Right lobe of liver (tissue), 6 donors: Measurements from ENCODE around the gene DNMT3A. TPM values are rescaled to one million over a fixed set of nuclear protein-coding genes. Genes with fewer than 3 reads are reported as not detected.

Experiments used
- ATAC-seq, 4 donors: fragments of 200-7000 bp; cut with Tn5 transposase; one replicate each; pipeline ENCODE4 v1.9.1; 2020; ENCODE audit warnings: mild to moderate bottlenecking in 4 of 4, moderate library complexity in 4 of 4
- DNase-seq, 3 donors: peaks; one replicate each; pipeline ENCODE4 v3.0.0-alpha.2; 2020
- H3K27ac ChIP-seq, 3 donors: fragments of 200-600 bp; one replicate each; pipeline ENCODE4 v1.8.0; 2022
- H3K27me3 ChIP-seq, 2 donors: fragments of 200-600 bp; one replicate each; pipeline ENCODE4 v1.8.0; 2022
- H3K36me3 ChIP-seq, 4 donors: fragments of 200-600 bp; sonication (generic) in 1 of 4; one replicate each; pipeline versions ENCODE4 v1.5.1 to v1.8.0; 2017 to 2022; ENCODE audit warnings: control low read depth in 1 of 4
- H3K4me1 ChIP-seq, 4 donors: fragments of 200-600 bp; sonication (generic) in 1 of 4; one replicate each; pipeline versions ENCODE4 v1.5.1 to v1.8.0; 2017 to 2022; ENCODE audit warnings: control low read depth in 1 of 4
- H3K4me3 ChIP-seq, 3 donors: fragments of 200-600 bp; one replicate each; pipeline ENCODE4 v1.8.0; 2022
- H3K9me3 ChIP-seq, 4 donors: fragments of 200-600 bp; sonication (generic) in 1 of 4; one replicate each; pipeline versions ENCODE4 v1.5.1 to v1.8.0; 2017 to 2022; ENCODE audit warnings: control low read depth in 1 of 4
- POLR2A ChIP-seq: fragments of 450-650 bp; IDR thresholded peaks from one replicate; pipeline ENCODE4 v1.6.1; 2017; ENCODE audit warnings: antibody characterized with exemption, mild to moderate bottlenecking
- WGBS: methylation state at CpG from one replicate; pipeline ENCODE4 v1.1.6; 2018; ENCODE audit warnings: low coverage, low lambda C conversion rate; ENCODE audit not compliant: insufficient coverage; ENCODE audit errors: missing lambda C conversion rate; 5-methylcytosine and 5-hydroxymethylcytosine counted together
- intact Hi-C, 2 donors: fragments of 100-400 bp; cut with DNase I; formaldehyde crosslinking; loops; one replicate each; pipeline versions ENCODE4 v1.11.2 to v1.14.1; 2022
- total RNA-seq, 6 experiments: library from RNA; depleted of rRNA in 2 of 6; stranded (reverse); fragments of >200 nt in 2 of 6; fragmentation: NEBNext Ultra II Directional in 3 of 6; extraction: Animal tissue kit (Norgen Biotek cat#: 25700) in 3 of 6; gene quantifications; one replicate each; pipeline versions ENCODE4 v1.1.0 to v1.2.4, GENCODE V29; 2016 to 2023
- TF ChIP-seq, protein P1 (sequence below), 4 donors: fragments of 200-600 bp in 3 of 4; fragments of 450-650 bp in 1 of 4; IDR thresholded peaks; one replicate each; pipeline versions ENCODE4 v1.5.1 to v1.8.0; 2016 to 2022; ENCODE audit warnings: antibody characterized with exemption in 4 of 4, mild to moderate bottlenecking in 2 of 4
- donor health status: DM: no; HTN: yes; CAD: no.
- donor health status: DM: no; HTN: no; CAD: no.
- donor health status: DM: no; HTN: no; CAD: no.
- donor health status: DM: no; HTN: yes; CAD: no.
- donor health status: DM: no; HTN: yes; CAD: no.

The DNMT3A gene
- total RNA-seq, 6 experiments from 2014 or later, result 4.9 to 13.3 (median 9.3) TPM

DNA sequence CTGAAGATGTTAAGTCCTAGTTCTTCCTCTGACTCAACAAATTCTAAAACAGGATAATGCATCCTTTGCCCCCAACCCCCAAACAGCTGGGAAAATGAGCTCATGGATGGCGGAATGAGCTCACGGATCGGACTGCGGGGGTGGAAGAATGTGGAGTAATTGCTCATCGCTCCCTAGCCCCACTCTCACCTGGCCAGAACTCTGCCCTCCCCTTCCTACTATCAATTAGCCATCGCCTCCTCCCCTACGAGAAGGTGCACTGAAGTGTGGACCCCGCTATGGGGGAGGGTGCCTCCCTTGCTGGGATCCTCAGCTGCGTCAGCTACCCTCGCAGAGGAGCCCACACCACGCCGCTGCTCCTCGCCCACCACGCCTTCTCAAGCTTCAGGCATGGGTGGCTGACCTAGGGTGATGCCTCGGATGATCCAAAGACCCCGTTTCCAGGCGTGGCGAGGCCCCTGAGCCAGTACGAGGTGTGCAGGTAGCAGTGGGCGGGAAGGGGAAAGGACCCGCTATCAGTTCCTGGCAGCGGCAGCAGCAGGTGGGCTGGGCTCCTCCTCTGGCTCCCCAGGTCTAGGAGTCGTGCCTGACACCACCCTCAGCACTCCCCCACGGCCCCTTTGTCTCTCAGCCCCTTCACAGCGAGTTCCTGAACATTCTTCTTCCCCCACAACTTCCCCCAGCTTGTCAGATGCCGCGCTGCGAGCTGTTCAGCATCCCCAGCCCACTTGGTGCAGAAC is 91.2 kb downstream of the DNMT3A start:
- no peak overlapping the region for H3K27ac ChIP-seq

DNA sequence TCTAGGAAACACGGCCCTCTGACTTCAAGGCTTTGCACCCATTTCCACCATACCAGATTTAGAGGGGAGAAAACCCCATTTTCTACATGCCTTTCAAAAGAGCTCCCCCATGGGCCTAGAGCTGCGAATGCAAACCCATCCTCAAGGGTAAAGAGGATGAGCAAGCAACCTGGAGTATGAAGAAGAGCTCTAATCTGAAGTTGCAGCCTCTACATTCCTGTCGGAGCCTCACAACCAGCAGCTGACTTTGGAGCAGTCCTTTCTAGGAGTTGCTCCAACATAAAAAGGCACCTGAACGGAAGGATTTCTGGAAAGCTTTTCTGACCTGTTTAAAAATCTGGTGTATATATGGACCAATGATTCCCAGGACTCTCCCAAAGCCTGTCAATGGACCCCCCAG is 91.9 kb downstream of the DNMT3A start:
- TF ChIP-seq, protein P1, sequence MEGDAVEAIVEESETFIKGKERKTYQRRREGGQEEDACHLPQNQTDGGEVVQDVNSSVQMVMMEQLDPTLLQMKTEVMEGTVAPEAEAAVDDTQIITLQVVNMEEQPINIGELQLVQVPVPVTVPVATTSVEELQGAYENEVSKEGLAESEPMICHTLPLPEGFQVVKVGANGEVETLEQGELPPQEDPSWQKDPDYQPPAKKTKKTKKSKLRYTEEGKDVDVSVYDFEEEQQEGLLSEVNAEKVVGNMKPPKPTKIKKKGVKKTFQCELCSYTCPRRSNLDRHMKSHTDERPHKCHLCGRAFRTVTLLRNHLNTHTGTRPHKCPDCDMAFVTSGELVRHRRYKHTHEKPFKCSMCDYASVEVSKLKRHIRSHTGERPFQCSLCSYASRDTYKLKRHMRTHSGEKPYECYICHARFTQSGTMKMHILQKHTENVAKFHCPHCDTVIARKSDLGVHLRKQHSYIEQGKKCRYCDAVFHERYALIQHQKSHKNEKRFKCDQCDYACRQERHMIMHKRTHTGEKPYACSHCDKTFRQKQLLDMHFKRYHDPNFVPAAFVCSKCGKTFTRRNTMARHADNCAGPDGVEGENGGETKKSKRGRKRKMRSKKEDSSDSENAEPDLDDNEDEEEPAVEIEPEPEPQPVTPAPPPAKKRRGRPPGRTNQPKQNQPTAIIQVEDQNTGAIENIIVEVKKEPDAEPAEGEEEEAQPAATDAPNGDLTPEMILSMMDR (IDR thresholded peaks at IDR 0.05), result no peak
- no peak for TF ChIP-seq POLR2A
- Histone ChIP-seq H3K9me3 (no peaks in the 10 kb centered on the region), H3K4me1 (peaks cover 0 to 6% (median 2%) of the 10 kb centered on the region in 4 donors), H3K27ac (no peak overlapping the region), H3K36me3 (peaks cover 0 to 30% (median 11%) of the 10 kb centered on the region in 4 donors), H3K4me3 (no peak overlapping the region), H3K27me3 (no peaks in the 10 kb centered on the region)
- no peak for DNase-seq
- no peak for ATAC-seq
- 100% methylated on average over 2 of the region's 4 CpGs for WGBS
- intact Hi-C loops, result no loop called here

More for the DNA sequence above, 91.2 kb downstream of the DNMT3A start:
- H3K4me1 ChIP-seq, result peaks cover 0 to 6% (median 2%) of the 10 kb centered on the region in 4 donors
- peaks cover 0 to 23% (median 10%) of the 10 kb centered on the region in 4 donors for H3K36me3 ChIP-seq
- no peak for ATAC-seq
- no peak for DNase-seq
- 84% methylated on average over 16 of the region's 28 CpGs for WGBS
- TF ChIP-seq, protein P1 (IDR thresholded peaks at IDR 0.05), result no peak
- no peak for TF ChIP-seq POLR2A
- intact Hi-C loops, result no loop called here
- no peaks in the 10 kb centered on the region for H3K9me3 ChIP-seq
- H3K4me3 ChIP-seq, result no peak overlapping the region
- no peaks in the 10 kb centered on the region for H3K27me3 ChIP-seq

DNA sequence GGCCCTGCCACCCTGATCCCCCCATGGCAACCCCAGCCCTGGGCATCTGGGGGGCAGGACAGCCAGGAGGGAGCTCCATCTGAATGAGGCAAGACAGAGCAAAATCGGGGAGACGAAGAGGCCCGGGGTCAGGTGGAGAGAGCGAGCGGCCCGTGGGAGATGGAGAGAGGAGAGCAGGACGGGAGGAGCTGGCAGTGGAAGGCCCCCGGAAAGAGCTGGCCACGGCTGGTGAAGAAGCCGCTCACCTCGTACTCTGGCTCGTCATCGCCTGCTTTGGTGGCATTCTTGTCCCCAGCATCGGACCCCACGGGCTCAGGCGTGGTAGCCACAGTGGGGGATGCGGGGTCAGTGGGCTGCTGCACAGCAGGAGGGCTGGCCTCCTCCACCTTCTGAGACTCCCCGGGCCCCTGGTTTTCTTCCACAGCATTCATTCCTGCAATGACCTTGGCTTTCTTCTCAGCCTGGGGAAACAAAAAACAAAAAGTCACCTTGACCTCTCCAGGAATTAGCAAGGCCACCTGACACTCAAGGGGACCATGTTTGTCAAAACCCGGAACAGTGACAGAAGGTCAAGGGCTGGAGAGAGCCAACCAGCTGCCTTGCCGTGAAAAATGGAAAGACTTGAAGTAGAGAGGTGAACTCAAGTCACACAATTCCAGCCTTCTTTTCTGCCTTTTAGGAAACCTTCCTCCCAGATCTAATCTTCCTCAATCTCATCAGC is 93.8 kb downstream of the DNMT3A start:
- Histone ChIP-seq H3K4me1 (peaks cover 0 to 6% (median 2%) of the 10 kb centered on the region in 4 donors), H3K27ac (no peak overlapping the region), H3K36me3 (peaks cover 0 to 46% (median 11%) of the 10 kb centered on the region in 4 donors), H3K27me3 (no peaks in the 10 kb centered on the region), H3K9me3 (no peaks in the 10 kb centered on the region), H3K4me3 (no peak overlapping the region)
- TF ChIP-seq, protein P1 (IDR thresholded peaks at IDR 0.05), result no peak
- TF ChIP-seq POLR2A, result no peak
- no peak for DNase-seq
- intact Hi-C loops, result no loop called here
- WGBS, result 82% methylated on average over 3 of the region's 20 CpGs
- no peak for ATAC-seq

DNA sequence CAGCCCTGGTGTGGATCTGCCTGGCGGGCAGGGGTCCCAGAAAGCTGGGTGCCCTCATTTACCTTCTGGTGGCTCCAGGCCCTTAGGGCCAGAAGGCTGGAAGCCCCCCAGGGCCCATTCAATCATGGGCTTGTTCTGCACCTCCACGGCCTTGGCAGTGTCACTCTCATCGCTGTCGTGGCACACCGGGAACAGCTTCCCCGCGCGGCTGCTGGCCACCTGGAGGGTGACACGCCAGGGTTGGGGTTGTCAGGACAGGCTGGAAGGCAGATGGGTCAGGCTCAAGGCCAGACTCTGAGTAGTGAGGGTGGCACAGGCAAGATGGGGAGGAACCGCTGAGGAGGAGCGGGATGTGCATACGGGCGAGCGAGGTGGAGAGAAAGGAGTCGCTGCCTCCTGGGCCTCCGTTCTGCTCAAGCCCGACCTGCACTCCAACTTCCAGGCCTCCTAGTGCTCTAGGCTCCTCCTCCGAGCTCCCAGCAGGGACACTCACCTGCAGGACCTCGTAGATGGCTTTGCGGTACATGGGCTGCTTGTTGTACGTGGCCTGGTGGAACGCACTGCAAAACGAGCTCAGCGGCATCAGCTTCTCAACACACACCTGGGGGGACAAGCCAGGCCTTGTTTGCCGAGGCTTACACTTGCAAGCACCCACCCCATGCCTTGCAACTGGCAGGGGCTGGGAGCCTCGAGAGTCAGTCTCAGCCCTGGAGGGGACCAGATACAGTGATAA is 95.0 kb downstream of the DNMT3A start:
- H3K27ac ChIP-seq, result no peak overlapping the region
- ATAC-seq (no peak), DNase-seq (no peak)
- no peak for TF ChIP-seq POLR2A
- TF ChIP-seq, protein P1 (IDR thresholded peaks at IDR 0.05), result no peak
- H3K4me3 ChIP-seq, result no peak overlapping the region
- WGBS, result 90% methylated on average over 4 of the region's 26 CpGs
- H3K4me1 ChIP-seq, result peaks cover 0 to 4% (median 2%) of the 10 kb centered on the region in 4 donors
- H3K36me3 ChIP-seq, result peaks cover 0 to 59% (median 11%) of the 10 kb centered on the region in 4 donors
- no peaks in the 10 kb centered on the region for H3K27me3 ChIP-seq
- intact Hi-C loops, result no loop called here
- H3K9me3 ChIP-seq, result no peaks in the 10 kb centered on the region
